Measurements from ENCODE around the gene HERC3.

DNA sequence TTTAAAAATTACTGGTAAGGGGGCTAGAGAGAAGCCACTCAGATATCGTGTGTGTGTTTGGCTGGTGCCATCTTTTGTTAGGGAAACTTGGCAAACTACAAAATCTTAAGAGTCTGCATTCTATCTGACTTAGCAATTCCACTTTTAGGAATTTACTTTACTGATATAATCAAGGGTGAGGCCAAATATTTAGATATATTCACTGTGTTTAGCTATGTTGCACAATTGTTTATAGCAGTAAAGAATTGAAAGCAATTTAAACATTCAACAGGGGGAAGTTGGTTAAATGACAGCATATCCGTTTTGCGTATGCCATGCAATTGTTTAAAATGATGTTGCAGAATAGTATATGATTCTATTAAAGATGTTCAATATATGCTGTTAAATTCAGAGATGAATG lies 6.4 kb upstream of the HERC3 start:
- TF ChIP-seq CTCF (IDR thresholded peaks at IDR 0.05) (no peak), POLR2A (IDR thresholded peaks at IDR 0.05) (no peak)
